ENCODE data around the gene PIGQ. TPM values are rescaled to one million over a fixed set of nuclear protein-coding genes. Genes with fewer than 3 reads are reported as not detected.

The PIGQ gene
- total RNA-seq, 2 experiments from 2014 or later, result 46.3 to 54.3 TPM

- Mint-ChIP-seq H3K9me3 (no peaks in the 10 kb centered on the region), H3K27ac (no peak overlapping the region), H3K4me1 (no peaks in the 10 kb centered on the region), H3K27me3 (peaks cover 7% of the 10 kb centered on the region), H3K36me3 (no peaks in the 10 kb centered on the region), H3K4me3 (no peak overlapping the region)
- ATAC-seq (ENCODE audit: low read depth) (no peak), DNase-seq (no peak)
- POLR2A ChIA-PET, result no interaction called here
Measured at GRCh38 chr16:555528-556473, 14.0 kb upstream of the PIGQ start.

GRCh38 chr16:556474-557173, 13.1 kb upstream of the PIGQ start:
- H3K4me1 Mint-ChIP-seq, result no peaks in the 10 kb centered on the region
- no peak overlapping the region for H3K27ac Mint-ChIP-seq
- H3K4me3 Mint-ChIP-seq, result no peak overlapping the region
- no peak for ATAC-seq (ENCODE audit: low read depth)
- H3K27me3 Mint-ChIP-seq, result peaks cover 9% of the 10 kb centered on the region
- DNase-seq, result no peak
- POLR2A ChIA-PET, result no interaction called here
- H3K36me3 Mint-ChIP-seq, result no peaks in the 10 kb centered on the region
- H3K9me3 Mint-ChIP-seq, result no peaks in the 10 kb centered on the region

GRCh38 chr16:557463-558297, 12.1 kb upstream of the PIGQ start:
- ATAC-seq (ENCODE audit: low read depth) (no peak), DNase-seq (no peak)
- POLR2A ChIA-PET, result no interaction called here
- Mint-ChIP-seq H3K27me3 (peaks cover 9% of the 10 kb centered on the region), H3K9me3 (no peaks in the 10 kb centered on the region), H3K4me3 (no peak overlapping the region), H3K27ac (no peak overlapping the region), H3K36me3 (no peaks in the 10 kb centered on the region), H3K4me1 (no peaks in the 10 kb centered on the region)

GRCh38 chr16:558298-559020, 11.3 kb upstream of the PIGQ start:
- ATAC-seq (ENCODE audit: low read depth), result peak; percentile 16
- Mint-ChIP-seq H3K27ac (no peak overlapping the region), H3K4me1 (no peaks in the 10 kb centered on the region), H3K36me3 (no peaks in the 10 kb centered on the region), H3K27me3 (peaks cover 9% of the 10 kb centered on the region), H3K9me3 (no peaks in the 10 kb centered on the region), H3K4me3 (no peak overlapping the region)
- POLR2A ChIA-PET, result no interaction called here
- DNase-seq, result no peak

- no peak overlapping the region for H3K27ac Mint-ChIP-seq
- DNase-seq, result no peak
Measured at GRCh38 chr16:559021-559380, 10.8 kb upstream of the PIGQ start.

GRCh38 chr16:559411-560203, 10.2 kb upstream of the PIGQ start:
- DNase-seq (no peak), ATAC-seq (ENCODE audit: low read depth) (no peak)
- H3K9me3 Mint-ChIP-seq, result no peaks in the 10 kb centered on the region
- no peaks in the 10 kb centered on the region for H3K36me3 Mint-ChIP-seq
- H3K4me1 Mint-ChIP-seq, result no peaks in the 10 kb centered on the region
- POLR2A ChIA-PET, result no interaction called here
- H3K27me3 Mint-ChIP-seq, result peaks cover 9% of the 10 kb centered on the region
- H3K27ac Mint-ChIP-seq, result no peak overlapping the region
- no peak overlapping the region for H3K4me3 Mint-ChIP-seq

More at GRCh38 chr16:559021-559380, 10.8 kb upstream of the PIGQ start:
- no peaks in the 10 kb centered on the region for H3K36me3 Mint-ChIP-seq
- no peaks in the 10 kb centered on the region for H3K4me1 Mint-ChIP-seq
- H3K9me3 Mint-ChIP-seq, result no peaks in the 10 kb centered on the region
- POLR2A ChIA-PET, result no interaction called here
- H3K4me3 Mint-ChIP-seq, result no peak overlapping the region
- ATAC-seq (ENCODE audit: low read depth), result no peak
- H3K27me3 Mint-ChIP-seq, result peaks cover 9% of the 10 kb centered on the region

- H3K4me3 Mint-ChIP-seq, result no peak within 1 kb of the TSS
- POLR2A ChIA-PET, result no interaction called here
- H3K27me3 Mint-ChIP-seq, result peaks cover 9% of the 10 kb centered on the region
- no peak for DNase-seq
- no peaks in the 10 kb centered on the region for H3K4me1 Mint-ChIP-seq
- no peaks in the 10 kb centered on the region for H3K36me3 Mint-ChIP-seq
- H3K9me3 Mint-ChIP-seq, result no peaks in the 10 kb centered on the region
- no peak for ATAC-seq (ENCODE audit: low read depth)
- no peak within 1 kb of the TSS for H3K27ac Mint-ChIP-seq
Measured at GRCh38 chr16:560204-560700, 9.5 kb upstream of the PIGQ start, which contains the start of gene PRR35. TSS of gene PRR35 (plus strand) at chr16:560394. CDS start at chr16:563295, 2,901 bp downstream.

GRCh38 chr16:560701-561412, 8.9 kb upstream of the PIGQ start:
- Mint-ChIP-seq H3K4me3 (no peak overlapping the region), H3K27me3 (peaks cover 9% of the 10 kb centered on the region), H3K36me3 (no peaks in the 10 kb centered on the region), H3K9me3 (no peaks in the 10 kb centered on the region), H3K27ac (no peak overlapping the region), H3K4me1 (no peaks in the 10 kb centered on the region)
- no peak for ATAC-seq (ENCODE audit: low read depth)
- no peak for DNase-seq
- POLR2A ChIA-PET, result no interaction called here

GRCh38 chr16:561413-561794, 8.4 kb upstream of the PIGQ start:
- ATAC-seq (ENCODE audit: low read depth), result no peak
- H3K4me1 Mint-ChIP-seq, result no peaks in the 10 kb centered on the region
- POLR2A ChIA-PET, result no interaction called here
- no peaks in the 10 kb centered on the region for H3K9me3 Mint-ChIP-seq
- no peak overlapping the region for H3K27ac Mint-ChIP-seq
- no peak for DNase-seq
- peaks cover 9% of the 10 kb centered on the region for H3K27me3 Mint-ChIP-seq
- H3K36me3 Mint-ChIP-seq, result no peaks in the 10 kb centered on the region
- H3K4me3 Mint-ChIP-seq, result no peak overlapping the region

GRCh38 chr16:561957-562938, 7.5 kb upstream of the PIGQ start:
- H3K4me3 Mint-ChIP-seq, result no peak overlapping the region
- H3K27me3 Mint-ChIP-seq, result peaks cover 9% of the 10 kb centered on the region
- H3K27ac Mint-ChIP-seq, result no peak overlapping the region
- ATAC-seq (ENCODE audit: low read depth) (no peak), DNase-seq (no peak)
- no peaks in the 10 kb centered on the region for H3K36me3 Mint-ChIP-seq
- POLR2A ChIA-PET, result no interaction called here
- no peaks in the 10 kb centered on the region for H3K9me3 Mint-ChIP-seq
- peaks cover 6% of the 10 kb centered on the region for H3K4me1 Mint-ChIP-seq

GRCh38 chr16:563072-563644, 6.6 kb upstream of the PIGQ start:
- Mint-ChIP-seq H3K9me3 (no peaks in the 10 kb centered on the region), H3K4me3 (no peak overlapping the region), H3K4me1 (peaks cover 6% of the 10 kb centered on the region), H3K27me3 (peaks cover 9% of the 10 kb centered on the region), H3K27ac (no peak overlapping the region), H3K36me3 (no peaks in the 10 kb centered on the region)
- POLR2A ChIA-PET, result no interaction called here
- ATAC-seq (ENCODE audit: low read depth) (no peak), DNase-seq (no peak)
